Ovary (tissue), 9 donors: ENCODE results near the gene CTDP1. TPM values are rescaled to one million over a fixed set of nuclear protein-coding genes. Genes with fewer than 3 reads are reported as not detected.

Source experiments
- DNase-seq, 5 donors: peaks; one replicate each; pipeline ENCODE4 v3.0.0-alpha.2; 2019 to 2020
- H3K27ac ChIP-seq, 2 donors: fragments of 200-600 bp; one replicate each; pipeline versions ENCODE4 v1.5.1 to v1.8.0; 2019 to 2022
- H3K27me3 ChIP-seq: fragments of 200-600 bp; one replicate; pipeline ENCODE4 v1.8.0; 2022
- H3K36me3 ChIP-seq: fragments of 200-600 bp; sonication (generic); one replicate; pipeline ENCODE4 v1.5.1; 2019
- H3K4me1 ChIP-seq: one replicate; pipeline ENCODE4 v1.8.1; 2013; ENCODE audit warnings: mild to moderate bottlenecking, moderate library complexity; ENCODE audit not compliant: insufficient read depth
- H3K4me3 ChIP-seq: fragments of 200-600 bp; sonication (generic); one replicate; pipeline ENCODE4 v1.5.1; 2017
- H3K9me3 ChIP-seq, 2 donors: fragments of 200-600 bp in 1 of 2; sonication (generic) in 1 of 2; one replicate each; pipeline versions ENCODE4 v1.5.1 to v1.8.1; 2013 to 2019; ENCODE audit warnings: mild to moderate bottlenecking in 1 of 2, moderate library complexity in 1 of 2
- EP300 ChIP-seq: sonication (generic); formaldehyde crosslinking; IDR thresholded peaks from one replicate; pipeline ENCODE4 v1.6.1; 2017; ENCODE audit warnings: antibody characterized with exemption
- POLR2A ChIP-seq: fragments of 450-650 bp; IDR thresholded peaks from one replicate; pipeline ENCODE4 v1.6.1; 2017; ENCODE audit warnings: antibody characterized with exemption, mild to moderate bottlenecking, moderate library complexity
- WGBS, 3 donors: extraction: QIAGEN DNeasy Blood & Tissue Kit in 1 of 3; methylation state at CpG; one replicate each; pipeline versions ENCODE4 v1.1.5 to v1.1.7; 2013 to 2017; 5-methylcytosine and 5-hydroxymethylcytosine counted together
- intact Hi-C, 4 donors: fragments of 100-400 bp; cut with DNase I; formaldehyde crosslinking; loops; one replicate each; pipeline versions ENCODE4 v1.11.0 to v1.15.1; 2022 to 2023
- polyA plus RNA-seq, 2 donors: library from polyadenylated mRNA; stranded (reverse); fragments of 200-250 nt in 1 of 2; fragments of 350-450 nt in 1 of 2; fragmentation: Illumina TruSeq in 1 of 2; extraction: RNeasy Lipid Tissue Mini Kit (QIAGEN cat#74804) in 1 of 2; gene quantifications; one replicate each; pipeline ENCODE4 v1.2.3, GENCODE V29; 2013 to 2014
- total RNA-seq, 7 donors: library from RNA; depleted of rRNA in 2 of 7; stranded (reverse); fragments of >200 nt in 2 of 7; fragmentation: NEBNext Ultra II Directional in 3 of 7; extraction: Animal tissue kit (Norgen Biotek cat#: 25700) in 3 of 7; gene quantifications; one replicate each; pipeline versions ENCODE4 v1.1.0 to v1.2.4, GENCODE V29; 2016 to 2023
- TF ChIP-seq, protein P1 (sequence below), 3 donors: fragments of 450-650 bp in 2 of 3; fragments of 200-600 bp in 1 of 3; IDR thresholded peaks; one replicate each; pipeline versions ENCODE4 v1.5.1 to v1.8.0; 2016 to 2022; ENCODE audit warnings: antibody characterized with exemption in 3 of 3, mild to moderate bottlenecking in 1 of 3
- donor health status: DM: no; HTN: no; CAD: no; lungs with moderate emphysema.
- donor health status: DM: no; HTN: no; CAD: no.
- donor health status: Bipolar disorder and iron deficiency.
- donor health status: DM: yes; HTN: yes; CAD: no.
- donor health status: DM: no; HTN: no; CAD: no.
- donor health status: DM: yes; HTN: yes; CAD: no.

CTDP1 gene
- total and polyA plus RNA-seq, 9 donors, result 2.5 to 15.2 (median 11.2) TPM

DNA sequence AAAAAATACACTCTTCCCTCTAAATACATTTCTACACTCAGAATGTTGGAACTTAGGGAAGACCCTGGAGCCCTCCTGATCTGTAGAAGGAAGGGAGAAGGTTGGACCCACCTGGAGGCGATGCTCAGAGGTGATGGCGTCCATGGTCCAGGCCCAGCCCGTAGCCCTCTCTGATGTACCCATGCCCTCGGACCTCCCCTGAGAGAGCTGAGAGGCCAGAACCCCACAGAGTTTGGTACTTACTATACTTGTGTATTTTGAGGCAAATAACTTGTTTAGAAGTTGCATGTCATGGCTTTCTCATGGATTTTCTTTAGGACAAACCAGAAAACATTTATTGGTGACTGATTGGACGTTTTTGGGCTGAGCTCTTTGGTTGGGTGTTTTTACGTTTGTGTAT lies 10.5 kb downstream of the CTDP1 start:
- Histone ChIP-seq H3K9me3 (no peaks in the 10 kb centered on the region), H3K4me1 (peaks cover 3% of the 10 kb centered on the region), H3K4me3 (no peak overlapping the region), H3K36me3 (no peaks in the 10 kb centered on the region), H3K27ac (no peak overlapping the region), H3K27me3 (no peaks in the 10 kb centered on the region)
- intact Hi-C loops, result no loop called here
- DNase-seq, result no peak
- WGBS, 3 donors, result 87 to 93% (median 89%) methylated on average over 6 of the region's 6 CpGs
- TF ChIP-seq, protein P1, sequence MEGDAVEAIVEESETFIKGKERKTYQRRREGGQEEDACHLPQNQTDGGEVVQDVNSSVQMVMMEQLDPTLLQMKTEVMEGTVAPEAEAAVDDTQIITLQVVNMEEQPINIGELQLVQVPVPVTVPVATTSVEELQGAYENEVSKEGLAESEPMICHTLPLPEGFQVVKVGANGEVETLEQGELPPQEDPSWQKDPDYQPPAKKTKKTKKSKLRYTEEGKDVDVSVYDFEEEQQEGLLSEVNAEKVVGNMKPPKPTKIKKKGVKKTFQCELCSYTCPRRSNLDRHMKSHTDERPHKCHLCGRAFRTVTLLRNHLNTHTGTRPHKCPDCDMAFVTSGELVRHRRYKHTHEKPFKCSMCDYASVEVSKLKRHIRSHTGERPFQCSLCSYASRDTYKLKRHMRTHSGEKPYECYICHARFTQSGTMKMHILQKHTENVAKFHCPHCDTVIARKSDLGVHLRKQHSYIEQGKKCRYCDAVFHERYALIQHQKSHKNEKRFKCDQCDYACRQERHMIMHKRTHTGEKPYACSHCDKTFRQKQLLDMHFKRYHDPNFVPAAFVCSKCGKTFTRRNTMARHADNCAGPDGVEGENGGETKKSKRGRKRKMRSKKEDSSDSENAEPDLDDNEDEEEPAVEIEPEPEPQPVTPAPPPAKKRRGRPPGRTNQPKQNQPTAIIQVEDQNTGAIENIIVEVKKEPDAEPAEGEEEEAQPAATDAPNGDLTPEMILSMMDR (IDR thresholded peaks at IDR 0.05), result no peak
- no peak for TF ChIP-seq EP300
- TF ChIP-seq POLR2A, result no peak

DNA sequence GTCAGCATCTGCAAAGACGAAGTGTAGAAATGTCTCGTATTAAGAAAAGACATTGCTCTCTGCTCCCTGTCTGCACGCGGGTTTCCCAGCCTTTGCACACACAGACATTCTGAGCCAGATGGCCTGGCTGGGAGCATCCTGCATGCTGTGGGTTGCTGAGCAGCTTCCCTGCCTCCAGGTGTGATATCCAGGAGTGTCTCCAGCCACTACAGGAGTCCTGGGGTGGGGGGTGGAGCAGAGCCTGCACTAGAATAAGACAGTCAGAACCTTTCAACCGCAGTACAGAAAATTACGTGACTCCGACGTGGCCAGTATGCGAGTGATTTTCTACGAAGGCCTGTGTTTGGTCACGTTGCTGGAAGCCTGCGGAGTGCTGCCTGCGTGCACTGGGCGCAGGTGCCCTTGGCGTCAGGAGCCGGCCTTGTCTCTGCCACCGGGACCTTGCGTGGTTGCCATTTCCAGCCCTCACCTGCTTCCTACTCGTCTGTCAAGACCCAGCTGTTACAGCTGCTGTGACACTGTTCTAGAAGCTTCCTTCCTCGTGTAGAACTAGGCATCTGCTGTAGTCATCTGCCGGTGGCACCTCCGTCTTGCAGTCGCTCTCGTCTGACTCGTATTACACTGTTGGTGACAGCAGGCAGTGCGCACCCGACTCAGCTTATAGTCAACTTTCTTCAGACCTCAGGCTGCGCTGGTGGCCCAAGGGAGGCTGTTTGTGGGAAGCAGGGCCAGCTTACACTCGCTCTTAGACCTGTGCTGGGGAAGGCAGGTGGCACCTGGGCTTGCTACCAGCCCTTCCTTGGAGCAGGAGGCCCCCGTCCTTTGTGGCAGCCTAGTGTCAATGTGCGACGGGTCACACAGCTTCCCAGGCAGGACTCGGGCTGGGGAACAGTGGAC lies 11.2 kb downstream of the CTDP1 start:
- no peak for DNase-seq
- WGBS, 3 donors, result 84 to 91% (median 89%) methylated on average over 33 of the region's 33 CpGs
- TF ChIP-seq EP300 (no peak), POLR2A (no peak)
- TF ChIP-seq, protein P1 (IDR thresholded peaks at IDR 0.05), result no peak
- H3K27ac ChIP-seq, result no peak overlapping the region
- H3K27me3 ChIP-seq, result no peaks in the 10 kb centered on the region
- H3K4me3 ChIP-seq, result no peak overlapping the region
- no peaks in the 10 kb centered on the region for H3K9me3 ChIP-seq
- H3K4me1 ChIP-seq, result peaks cover 3% of the 10 kb centered on the region
- no peaks in the 10 kb centered on the region for H3K36me3 ChIP-seq
- intact Hi-C loops, result no loop called here

DNA sequence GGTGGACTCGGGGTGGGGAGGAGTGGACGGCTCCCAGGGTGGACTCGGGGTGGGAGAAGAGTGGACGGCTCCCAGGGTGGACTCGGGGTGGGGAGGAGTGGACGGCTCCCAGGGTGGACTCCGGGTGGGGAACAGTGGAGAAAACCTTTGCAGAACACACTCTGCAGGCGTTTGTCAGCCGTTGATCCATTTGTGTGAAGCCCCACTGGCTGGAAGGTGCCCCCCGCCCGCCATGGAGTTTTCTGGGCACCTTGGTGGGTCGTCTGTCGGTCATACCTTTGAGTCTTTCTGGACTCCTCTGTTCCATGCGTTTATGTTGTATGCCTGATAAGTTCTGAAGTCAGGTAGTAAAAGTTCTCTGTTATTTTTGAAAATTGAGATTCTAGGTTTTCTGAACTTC lies 12.5 kb downstream of the CTDP1 start:
- no peak overlapping the region for H3K4me3 ChIP-seq
- H3K27ac ChIP-seq, result no peak overlapping the region
- WGBS, 3 donors, result 71 to 78% (median 78%) methylated on average over 11 to 14 of the region's 14 CpGs
- H3K27me3 ChIP-seq, result no peaks in the 10 kb centered on the region
- DNase-seq, result no peak
- intact Hi-C loops, result no loop called here
- no peaks in the 10 kb centered on the region for H3K36me3 ChIP-seq
- TF ChIP-seq, protein P1 (IDR thresholded peaks at IDR 0.05), result no peak
- TF ChIP-seq POLR2A (no peak), EP300 (no peak)
- H3K4me1 ChIP-seq, result peaks cover 3% of the 10 kb centered on the region
- H3K9me3 ChIP-seq, result no peaks in the 10 kb centered on the region

DNA sequence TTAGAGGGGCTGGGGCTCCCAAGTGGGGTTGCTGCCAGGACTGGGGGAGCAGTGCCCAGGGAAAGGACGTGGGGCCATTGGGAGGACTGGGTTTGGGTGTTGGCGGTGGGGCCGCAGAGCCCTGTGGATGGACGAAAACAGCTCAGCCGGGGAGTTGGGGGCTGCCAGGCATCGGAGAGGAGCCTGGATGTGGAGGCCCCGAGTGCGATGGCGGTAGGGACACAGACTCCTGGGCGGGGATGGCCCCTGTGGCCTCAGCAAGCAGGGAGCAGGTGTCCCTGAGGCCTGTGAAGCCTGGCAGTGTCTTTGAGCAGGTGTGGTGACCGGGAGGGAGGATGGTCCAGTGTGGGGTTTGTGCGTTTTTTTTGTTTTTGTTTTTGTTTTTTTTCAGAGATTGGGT lies 13.3 kb downstream of the CTDP1 start:
- no peak overlapping the region for H3K4me3 ChIP-seq
- no peak overlapping the region for H3K27ac ChIP-seq
- DNase-seq, result no peak
- no peaks in the 10 kb centered on the region for H3K36me3 ChIP-seq
- H3K4me1 ChIP-seq, result peaks cover 3% of the 10 kb centered on the region
- H3K27me3 ChIP-seq, result no peaks in the 10 kb centered on the region
- 92 to 94% (median 94%) methylated on average over 12 of the region's 12 CpGs for WGBS, 3 donors
- intact Hi-C loops, result no loop called here
- H3K9me3 ChIP-seq, result no peaks in the 10 kb centered on the region
- TF ChIP-seq, protein P1 (IDR thresholded peaks at IDR 0.05), result no peak
- TF ChIP-seq POLR2A, result no peak
- no peak for TF ChIP-seq EP300
